ENCODE data around the gene SMPDL3A. TPM values are rescaled to one million over a fixed set of nuclear protein-coding genes. Genes with fewer than 3 reads are reported as not detected.

SMPDL3A gene
- total RNA-seq, 1 experiment from 2014 or later = 0.59 TPM

DNA sequence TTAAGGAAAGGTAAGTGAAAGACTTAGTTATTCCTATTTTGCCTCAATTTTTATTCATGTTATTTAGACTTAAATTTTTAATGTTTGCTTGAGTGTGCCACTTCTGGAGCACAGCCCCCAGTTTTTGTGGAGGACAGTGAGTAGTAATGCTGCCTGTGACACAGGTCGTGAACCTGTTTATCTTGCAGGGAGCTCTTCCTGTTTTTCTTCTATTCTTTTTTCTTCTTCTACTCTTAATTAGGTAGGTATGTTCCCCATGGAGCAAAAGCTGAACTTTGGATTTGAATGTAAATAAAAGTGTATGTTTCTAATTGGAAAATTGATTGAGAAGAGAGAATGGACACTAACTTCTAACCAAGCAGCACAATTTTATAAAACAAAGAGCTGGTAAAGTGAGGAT is 12.3 kb downstream of the SMPDL3A start:
- Histone ChIP-seq H3K4ac (ENCODE audit: low read depth, low read length) (no peak overlapping the region), H3K9ac (ENCODE audit: extremely low read depth, insufficient read length, low read length) (no peak overlapping the region)
- no peaks in the 10 kb centered on the region for H3K27me3 Mint-ChIP-seq (ENCODE audit: low read depth)

More for the DNA sequence above, 12.3 kb downstream of the SMPDL3A start:
- H3K27ac Mint-ChIP-seq = no peak overlapping the region
- Histone ChIP-seq H3K14ac (ENCODE audit: insufficient read depth, low read length) (no peak overlapping the region), H2BK15ac (ENCODE audit: low read depth, low read length) (no peak overlapping the region), H4K91ac (ENCODE audit: insufficient read length, low read depth, low read length) (no peak overlapping the region), H3K79me2 (ENCODE audit: insufficient read depth, low read length) (no peaks in the 10 kb centered on the region), H3K4me2 (ENCODE audit: insufficient read depth, insufficient read length, low read length) (no peak overlapping the region), H2BK120ac (ENCODE audit: low read depth, low read length, poor library complexity, severe bottlenecking) (no peak overlapping the region), H3K18ac (ENCODE audit: insufficient read length, low read depth, low read length) (no peak overlapping the region), H3K79me1 (ENCODE audit: insufficient read depth, low read depth, low read length, poor library complexity, severe bottlenecking) (no peaks in the 10 kb centered on the region), H4K5ac (ENCODE audit: insufficient read length, low read depth, low read length) (no peak overlapping the region), H2BK12ac (ENCODE audit: insufficient read length, low read depth, low read length) (no peak overlapping the region), H2BK5ac (ENCODE audit: insufficient read length, low read length) (no peak overlapping the region), H4K20me1 (ENCODE audit: control insufficient read depth, insufficient read depth, insufficient read length) (no peaks in the 10 kb centered on the region), H3K27me3 (ENCODE audit: insufficient read depth, low read length) (no peaks in the 10 kb centered on the region), H3K23me2 (ENCODE audit: insufficient read length, low read depth, low read length, poor library complexity, severe bottlenecking) (no peaks in the 10 kb centered on the region), H2AFZ (ENCODE audit: low read length) (no peak overlapping the region), H4K8ac (replicated peaks; ENCODE audit: insufficient read length, low read depth, low read length) (no peak overlapping the region), H3K9me3 (ENCODE audit: control insufficient read depth, low read depth, low read length) (no peaks in the 10 kb centered on the region), H3K4me1 (ENCODE audit: insufficient read depth, low read length) (no peaks in the 10 kb centered on the region), H3T11ph (ENCODE audit: low read length) (no peak overlapping the region), H2BK20ac (ENCODE audit: low read depth, low read length, poor library complexity, severe bottlenecking) (no peak overlapping the region), H2AK5ac (ENCODE audit: insufficient read length, low read length) (no peak overlapping the region), H3K27ac (ENCODE audit: insufficient read length, low read depth, low read length) (no peak overlapping the region), H3K56ac (ENCODE audit: insufficient read length, low read depth, low read length) (no peak overlapping the region), H3K23ac (ENCODE audit: insufficient read length, low read depth, low read length) (no peak overlapping the region)
- no peaks in the 10 kb centered on the region for H3K9me3 Mint-ChIP-seq
- WGBS (ENCODE audit: extremely low coverage, insufficient read length, low lambda C conversion rate) = no CpG with 5 or more reads among the region's 1 CpG
- H3K36me3 Mint-ChIP-seq (ENCODE audit: insufficient read depth in 1 of 3, low read depth in 3 of 3) = no peaks in the 10 kb centered on the region
- TF ChIP-seq, protein P1, sequence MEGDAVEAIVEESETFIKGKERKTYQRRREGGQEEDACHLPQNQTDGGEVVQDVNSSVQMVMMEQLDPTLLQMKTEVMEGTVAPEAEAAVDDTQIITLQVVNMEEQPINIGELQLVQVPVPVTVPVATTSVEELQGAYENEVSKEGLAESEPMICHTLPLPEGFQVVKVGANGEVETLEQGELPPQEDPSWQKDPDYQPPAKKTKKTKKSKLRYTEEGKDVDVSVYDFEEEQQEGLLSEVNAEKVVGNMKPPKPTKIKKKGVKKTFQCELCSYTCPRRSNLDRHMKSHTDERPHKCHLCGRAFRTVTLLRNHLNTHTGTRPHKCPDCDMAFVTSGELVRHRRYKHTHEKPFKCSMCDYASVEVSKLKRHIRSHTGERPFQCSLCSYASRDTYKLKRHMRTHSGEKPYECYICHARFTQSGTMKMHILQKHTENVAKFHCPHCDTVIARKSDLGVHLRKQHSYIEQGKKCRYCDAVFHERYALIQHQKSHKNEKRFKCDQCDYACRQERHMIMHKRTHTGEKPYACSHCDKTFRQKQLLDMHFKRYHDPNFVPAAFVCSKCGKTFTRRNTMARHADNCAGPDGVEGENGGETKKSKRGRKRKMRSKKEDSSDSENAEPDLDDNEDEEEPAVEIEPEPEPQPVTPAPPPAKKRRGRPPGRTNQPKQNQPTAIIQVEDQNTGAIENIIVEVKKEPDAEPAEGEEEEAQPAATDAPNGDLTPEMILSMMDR (conservative IDR thresholded peaks at IDR 0.05) = no peak
- H3K4me3 Mint-ChIP-seq = no peak overlapping the region
- no peak for DNase-seq
- H3K4me1 Mint-ChIP-seq = peaks cover 6 to 8% of the 10 kb centered on the region in 2 experiments
